CD4-positive, alpha-beta T cell treated with Interleukin-21 for 1 hour (primary cell): ENCODE data around the gene HSD17B3.

Source experiments
- DNase-seq: peaks from one replicate; pipeline ENCODE4 v3.0.0-alpha.2; 2020

The HSD17B3 gene

DNA sequence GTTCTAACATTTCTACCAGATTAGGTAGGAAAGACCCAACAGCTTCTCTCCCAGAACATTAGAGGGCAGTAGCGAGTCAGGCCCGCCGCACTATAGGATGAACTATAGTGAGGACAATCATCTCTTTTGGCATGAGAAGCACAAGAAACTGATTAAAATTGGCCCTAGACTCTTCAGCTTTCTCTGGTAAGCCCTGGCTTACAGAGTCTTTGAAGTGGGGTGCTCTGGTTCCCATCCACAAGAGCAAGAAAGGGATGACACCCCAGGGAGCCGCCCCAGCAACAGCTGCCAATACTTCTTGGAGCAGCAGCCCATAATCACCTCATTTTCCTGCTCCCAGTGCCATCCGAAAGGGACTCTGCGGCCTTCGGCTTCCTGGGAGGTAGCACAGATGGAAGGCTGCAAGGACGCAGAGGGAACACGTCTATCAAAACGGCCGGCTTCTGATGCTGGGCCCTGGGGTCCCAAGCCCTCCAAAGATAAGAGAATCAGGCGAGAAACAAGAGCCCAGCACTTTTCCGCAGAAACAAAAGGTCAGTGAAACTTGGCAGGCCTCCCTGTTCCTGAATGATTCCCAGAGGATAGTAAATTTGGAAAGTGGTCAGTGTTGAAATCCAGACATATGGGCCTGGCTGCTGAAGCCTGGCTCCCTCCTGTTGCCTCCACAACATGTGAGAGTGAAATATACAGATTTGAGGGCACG is 69.3 kb downstream of the HSD17B3 start:
- peak; percentile 47 for DNase-seq

GRCh38 chr9:96232164-96232538 is 69.8 kb downstream of the HSD17B3 start:
- DNase-seq = no peak

GRCh38 chr9:96230002-96230401 is 72.0 kb downstream of the HSD17B3 start:
- DNase-seq = no peak

DNA sequence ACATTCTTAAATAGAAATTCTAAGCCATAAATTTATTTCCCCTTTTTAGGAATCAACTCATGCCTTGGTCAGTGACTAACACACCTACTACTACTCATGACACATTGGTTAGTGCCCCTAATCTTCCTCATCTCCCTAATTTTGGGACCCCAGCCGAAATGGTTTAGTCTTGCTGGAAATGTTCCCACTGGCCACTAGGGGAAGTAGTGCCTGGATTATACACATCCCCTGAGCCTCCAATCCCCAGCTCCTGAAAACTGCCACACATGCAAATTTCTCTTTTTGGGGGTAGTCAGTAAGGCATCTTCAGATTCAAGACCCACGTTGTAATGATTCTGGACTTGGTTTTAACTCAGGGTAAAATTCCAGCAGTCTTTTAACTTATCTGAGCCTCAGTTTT is 79.8 kb downstream of the HSD17B3 start:
- DNase-seq = no peak

GRCh38 chr9:96219900-96220257 is 82.1 kb downstream of the HSD17B3 start:
- no peak for DNase-seq

- DNase-seq = peak; percentile 42
These were observed 82.7 kb downstream of the HSD17B3 start for GRCh38 chr9:96219026-96219899.

DNA sequence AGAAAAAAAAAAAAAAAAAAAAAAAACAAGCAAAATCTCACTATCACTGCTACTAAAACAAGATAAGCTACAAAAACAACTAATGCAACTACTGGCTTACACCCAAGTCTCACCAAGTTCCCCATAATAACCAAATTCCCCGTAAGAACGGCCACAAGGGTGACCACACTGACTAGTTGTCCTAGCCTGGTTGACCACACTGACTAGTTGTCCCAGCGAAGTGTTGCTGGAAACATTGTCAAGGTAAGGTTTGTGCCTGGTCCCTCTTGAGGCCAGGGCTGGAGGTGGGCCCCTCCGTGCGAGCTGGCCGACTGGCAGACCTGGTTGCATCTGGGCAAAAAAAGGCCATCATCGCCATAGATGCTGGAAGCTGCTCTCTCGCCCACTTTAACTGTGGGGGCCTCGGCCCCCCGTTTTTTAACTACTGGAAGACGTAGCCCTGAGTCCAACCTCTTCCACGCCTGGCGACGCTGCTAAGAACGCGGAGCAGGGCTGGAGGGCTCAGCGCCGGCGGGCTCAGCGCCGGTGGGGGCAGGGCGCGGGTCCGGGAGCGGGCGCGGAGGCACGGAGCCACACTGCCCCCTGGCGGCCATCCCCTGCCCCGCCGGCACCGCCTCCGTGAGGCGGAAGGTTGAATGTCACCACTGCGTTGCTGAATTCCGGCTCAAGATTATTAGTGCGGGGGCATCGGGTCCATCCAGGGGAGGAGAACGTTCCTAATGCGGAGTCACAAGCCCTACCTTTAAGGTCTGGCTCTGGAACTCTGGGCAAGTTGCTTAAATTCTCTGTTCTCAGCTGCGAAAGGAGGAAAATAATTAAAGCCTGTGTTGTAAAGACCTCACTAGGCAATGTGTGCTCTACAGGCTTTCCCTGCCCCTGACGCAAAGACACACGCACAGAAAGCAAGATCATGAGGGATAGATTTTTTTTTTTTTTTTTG is 84.0 kb downstream of the HSD17B3 start:
- peak; percentile 69 for DNase-seq

DNA sequence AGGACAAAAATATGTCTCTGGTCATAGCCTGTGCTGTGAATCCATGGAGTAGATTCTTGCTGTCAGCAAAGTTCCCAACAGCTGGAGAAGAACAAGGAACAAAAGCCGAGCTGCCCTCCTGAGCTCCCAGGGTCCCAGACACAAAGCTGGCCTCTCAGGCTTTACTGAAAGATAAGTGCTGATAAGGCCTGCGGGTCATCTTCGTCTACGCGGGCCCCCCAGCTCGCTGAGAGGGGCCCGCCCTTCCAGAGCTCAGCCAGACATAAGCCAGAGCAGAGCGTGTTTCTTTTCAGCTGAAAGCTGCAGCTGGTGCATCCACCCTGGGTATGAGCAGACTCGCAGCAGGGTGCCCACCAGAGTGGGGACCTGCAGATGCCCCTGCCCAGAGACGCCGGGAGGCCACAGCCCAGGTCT is 84.7 kb downstream of the HSD17B3 start:
- no peak for DNase-seq

DNA sequence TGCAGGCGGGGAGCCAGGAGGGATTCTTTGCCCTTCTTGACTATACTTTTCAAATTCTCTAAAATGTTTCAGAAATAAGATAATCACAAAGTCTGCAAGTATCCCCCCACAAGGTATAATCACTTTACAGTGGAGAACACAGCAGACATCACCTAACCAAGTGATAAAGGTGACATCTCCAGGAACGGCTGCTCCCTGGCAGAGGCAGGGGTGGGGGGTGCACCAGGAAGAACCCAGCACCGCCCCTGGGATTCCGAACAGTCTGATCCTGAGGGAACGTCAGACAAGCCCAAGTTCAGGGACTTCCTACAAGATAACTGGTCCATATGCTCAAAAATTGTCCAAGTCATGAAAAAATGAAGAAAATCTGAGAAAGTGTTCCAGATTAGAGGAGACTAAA is 85.4 kb downstream of the HSD17B3 start:
- DNase-seq = no peak

DNA sequence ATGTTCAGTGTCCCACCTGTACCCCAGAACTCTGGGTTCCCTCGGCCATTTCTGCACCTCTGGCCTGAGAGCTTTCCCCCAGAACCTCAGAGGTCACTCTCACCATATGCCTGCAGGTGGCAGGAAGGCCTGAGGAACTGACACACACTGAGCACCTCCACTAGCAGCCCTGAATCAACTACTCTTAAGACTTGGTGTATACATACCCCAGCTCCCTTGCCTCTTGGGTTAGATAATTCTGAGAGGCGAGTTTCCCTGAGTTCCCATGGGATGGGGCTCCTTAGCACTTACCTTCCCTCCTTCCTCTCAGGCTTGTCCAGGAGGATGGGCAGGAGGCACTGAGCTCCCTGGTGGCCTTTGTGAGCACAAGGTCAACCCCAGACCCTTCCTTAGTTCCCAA is 86.1 kb downstream of the HSD17B3 start:
- DNase-seq = no peak

- no peak for DNase-seq
These were observed 87.3 kb downstream of the HSD17B3 start for GRCh38 chr9:96214635-96215034.

DNA sequence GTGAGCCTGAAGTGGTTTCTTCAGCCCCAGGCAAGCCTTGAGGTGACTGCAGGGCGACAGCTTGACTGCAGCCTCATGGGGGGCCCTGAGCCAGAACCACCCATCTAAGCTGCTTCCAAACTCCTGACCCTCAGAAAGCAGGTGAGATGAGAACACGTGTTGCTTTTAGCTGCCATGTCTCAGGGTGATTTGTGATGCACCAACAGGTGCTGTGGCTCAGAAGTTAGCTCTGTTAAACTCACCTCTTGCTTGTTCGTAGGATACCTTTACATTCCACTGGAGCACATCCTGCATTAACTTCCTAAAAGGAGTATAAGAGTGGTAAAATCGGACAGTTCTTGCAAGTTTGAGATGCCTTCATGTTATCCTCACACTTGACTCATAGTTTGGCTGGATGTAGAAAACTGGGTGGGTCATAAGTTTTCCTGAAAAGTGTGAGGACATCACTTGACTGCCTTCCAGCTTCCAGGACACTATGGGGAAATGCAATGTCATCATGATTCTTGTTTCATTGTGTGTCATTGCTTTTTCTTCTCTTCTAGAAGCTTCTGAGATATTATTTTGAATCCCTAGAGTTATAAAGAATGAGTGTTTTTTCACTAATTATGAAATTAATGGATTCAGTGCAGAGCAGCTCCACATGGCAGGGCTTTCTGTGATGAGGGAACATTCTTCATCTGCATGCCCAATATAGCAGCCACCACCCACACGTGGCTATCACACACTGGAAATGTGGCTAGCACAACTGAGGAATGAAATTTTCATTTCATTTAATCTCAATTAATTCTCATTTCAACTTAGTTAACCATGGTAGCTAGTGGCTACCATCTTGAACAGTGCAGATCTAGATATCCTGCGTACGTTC is 92.3 kb downstream of the HSD17B3 start:
- DNase-seq = no peak

- no peak for DNase-seq
These were observed 95.7 kb downstream of the HSD17B3 start for GRCh38 chr9:96206156-96206751.

DNA sequence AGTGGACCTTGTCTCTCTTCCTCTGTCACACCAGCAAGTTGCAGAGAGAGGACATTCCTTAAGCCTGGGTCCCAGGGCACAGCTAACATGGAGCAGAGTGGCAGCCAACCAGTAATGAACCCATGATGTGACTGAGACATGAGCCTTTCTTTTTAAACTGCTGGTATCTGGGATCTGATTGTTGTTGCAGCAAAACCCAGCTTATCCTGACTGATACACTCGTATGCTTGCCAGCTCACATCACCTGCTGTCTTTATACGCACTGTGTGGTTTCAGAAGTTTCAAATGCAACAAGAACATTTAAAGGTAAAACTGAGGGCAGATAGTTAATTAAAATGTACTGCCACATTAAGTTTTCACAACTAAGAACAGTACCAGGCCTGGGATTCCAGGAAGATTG is 97.1 kb downstream of the HSD17B3 start:
- DNase-seq = no peak

- DNase-seq = peak; percentile 27
These were observed 98.0 kb downstream of the HSD17B3 start for GRCh38 chr9:96203867-96204501.

GRCh38 chr9:96202971-96203780 is 98.8 kb downstream of the HSD17B3 start:
- no peak for DNase-seq

DNA sequence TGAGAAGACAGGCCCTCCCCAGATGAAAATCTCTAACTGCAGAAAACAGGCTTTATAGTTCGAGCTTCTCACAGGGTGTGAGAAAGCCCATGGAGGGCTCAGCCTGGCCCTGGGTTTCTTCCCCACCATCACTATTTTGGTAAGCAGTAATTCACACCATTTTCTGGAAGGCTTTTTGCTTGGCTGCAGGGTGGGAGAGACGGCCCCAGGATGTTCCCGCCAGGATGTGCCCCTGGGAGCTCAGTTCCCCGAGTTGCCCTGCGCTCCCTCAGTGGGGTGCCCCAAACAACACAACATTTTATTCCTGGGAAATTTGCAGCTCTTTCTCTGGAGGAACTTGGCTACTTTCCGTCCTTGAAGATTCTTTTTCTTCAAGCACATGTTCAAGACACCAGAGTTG is 100.8 kb downstream of the HSD17B3 start:
- no peak for DNase-seq

DNA sequence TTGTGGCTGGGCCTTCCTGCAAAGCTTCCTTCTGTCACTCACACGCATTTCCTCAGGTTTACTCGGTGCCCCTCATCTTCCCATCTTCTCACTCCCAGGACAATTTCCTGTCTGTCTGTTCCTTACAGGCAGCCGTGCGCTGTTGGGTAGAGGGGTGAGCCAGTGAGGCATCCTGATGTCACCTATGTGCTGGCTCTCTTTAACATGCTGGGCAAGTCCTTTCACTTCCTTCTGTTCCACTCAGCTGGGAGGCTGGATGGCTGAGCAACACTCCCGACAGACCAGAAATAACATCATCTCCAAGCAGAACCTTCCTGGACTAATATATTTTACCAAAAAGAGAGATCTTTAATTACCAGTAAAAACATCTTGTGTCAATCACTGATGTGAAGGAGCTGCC is 103.0 kb downstream of the HSD17B3 start:
- DNase-seq = no peak

- DNase-seq = no peak
These were observed 106.4 kb downstream of the HSD17B3 start for GRCh38 chr9:96195541-96195940.

DNA sequence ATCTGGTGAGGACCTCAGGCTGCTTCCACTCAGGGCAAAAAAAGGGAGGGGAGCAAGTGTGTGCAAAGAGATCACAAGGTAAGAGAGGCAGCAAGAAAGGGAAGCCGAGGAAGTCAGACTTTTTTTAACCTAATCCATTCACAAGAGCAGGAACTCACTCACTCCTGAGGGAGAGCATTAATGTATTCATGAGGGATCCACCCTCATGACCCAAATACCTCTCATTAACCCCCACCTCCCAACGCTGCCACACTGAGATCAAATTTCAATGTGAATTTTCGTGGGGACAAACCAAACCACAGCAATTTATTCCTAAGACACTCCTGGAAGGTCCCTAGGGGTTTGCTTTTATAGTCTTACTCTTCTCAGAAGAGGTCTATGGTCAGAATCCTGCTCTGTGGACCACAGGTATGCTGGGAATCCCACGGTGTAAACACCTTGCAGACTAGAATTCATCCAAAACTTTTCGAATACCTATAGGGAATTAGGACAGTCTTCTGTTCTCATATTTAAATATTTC is 108.7 kb downstream of the HSD17B3 start:
- no peak for DNase-seq
